ENCODE measurements around the gene SBF1. TPM values are rescaled to one million over a fixed set of nuclear protein-coding genes. Genes with fewer than 3 reads are reported as not detected.

Gene SBF1
- total RNA-seq, 1 donor from 2014 or later = 35.3 TPM

DNA sequence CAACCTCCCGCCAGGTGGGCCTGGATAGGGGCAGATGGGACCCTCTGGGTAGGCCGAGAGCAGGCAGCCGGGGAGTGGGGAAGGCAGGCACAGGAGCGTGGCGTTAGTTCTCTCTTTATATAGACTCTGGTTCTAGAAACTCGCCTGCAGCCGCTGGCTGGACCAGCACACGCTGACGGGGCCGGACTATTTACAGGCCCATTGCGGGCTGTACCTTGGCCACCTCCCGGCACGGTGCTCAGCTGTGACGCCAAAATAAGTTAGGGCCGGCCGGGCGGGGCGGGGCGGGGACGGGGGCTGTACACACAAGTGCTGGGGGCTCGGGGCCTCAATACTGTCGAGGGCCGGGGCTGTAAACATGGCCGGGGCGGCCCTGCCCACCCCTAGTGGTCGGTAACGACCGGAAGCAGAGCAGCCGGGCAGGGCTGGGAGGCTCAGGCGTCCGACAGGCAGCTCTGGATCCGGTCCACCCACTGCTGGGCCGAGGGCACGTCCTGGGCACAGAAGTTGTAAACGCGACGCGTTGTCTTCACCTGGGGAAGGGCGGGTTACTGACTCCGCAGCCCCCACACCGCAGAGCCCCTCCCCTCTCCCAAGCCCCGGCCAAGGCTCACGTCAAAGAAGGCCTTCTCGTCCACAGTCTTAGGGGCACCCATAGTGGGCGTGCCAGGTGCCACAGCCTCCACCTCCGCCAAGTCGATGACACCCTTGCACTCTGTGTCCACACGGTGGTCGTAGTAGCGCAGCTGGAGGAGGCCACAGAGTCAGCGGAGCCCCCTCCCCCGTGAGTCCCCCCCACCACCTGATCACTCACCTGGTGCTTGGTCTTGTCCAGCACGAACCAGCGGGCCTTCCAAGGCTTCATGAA, 27.9 kb downstream of the SBF1 start:
- DNase-seq (ENCODE audit: low read depth in 2 of 2) = no peak

- DNase-seq (ENCODE audit: low read depth in 2 of 2) = no peak
Measured at GRCh38 chr22:50445880-50446707, 28.7 kb downstream of the SBF1 start.

- DNase-seq (ENCODE audit: low read depth in 2 of 2) = no peak
Measured at GRCh38 chr22:50445071-50445879, 29.6 kb downstream of the SBF1 start.

DNA sequence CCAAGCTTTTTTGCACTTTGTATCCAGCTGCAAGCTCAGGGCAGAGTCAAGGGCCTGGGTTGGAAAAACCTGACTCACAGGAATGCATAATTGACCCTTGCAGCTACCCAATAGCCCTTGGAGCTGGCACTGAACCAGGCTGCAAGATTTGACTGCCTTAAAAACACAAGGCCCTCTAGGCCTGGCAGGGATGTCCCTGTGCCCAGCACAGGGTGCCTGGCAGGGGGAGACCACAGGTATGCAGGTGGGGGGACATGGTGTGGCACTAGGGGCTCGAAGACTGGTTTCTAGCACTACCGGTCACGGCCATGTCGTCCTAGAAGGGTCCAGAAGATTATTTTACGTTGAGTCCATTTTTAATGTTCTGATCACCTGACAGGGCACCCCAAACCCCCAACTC, 30.2 kb downstream of the SBF1 start:
- peak; percentile 47 to 65 for DNase-seq (ENCODE audit: low read depth in 2 of 2)

GRCh38 chr22:50443801-50444625, 30.8 kb downstream of the SBF1 start:
- DNase-seq (ENCODE audit: low read depth in 2 of 2) = no peak

DNA sequence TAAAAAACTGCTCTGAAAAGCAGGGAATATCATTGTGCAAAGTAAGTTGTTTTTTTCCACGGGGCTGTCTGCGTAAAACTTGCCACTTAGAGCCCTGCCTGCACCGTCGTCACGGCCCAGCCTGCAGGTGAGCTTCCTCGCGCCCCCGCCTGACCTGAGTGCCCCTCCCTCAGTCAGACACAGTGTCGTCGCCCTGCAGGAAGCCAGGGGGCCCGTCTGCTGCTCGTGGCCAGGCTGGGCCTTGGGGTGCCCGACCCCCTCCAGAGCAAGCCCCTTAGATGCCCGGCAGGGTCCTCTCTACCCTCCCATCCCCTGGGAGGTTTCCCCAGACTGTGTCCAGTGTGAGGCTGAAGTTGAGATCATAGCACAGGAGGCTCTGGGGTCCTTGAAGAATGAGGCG, 31.6 kb downstream of the SBF1 start:
- no peak for DNase-seq (ENCODE audit: low read depth in 2 of 2)

GRCh38 chr22:50441428-50441993, 33.3 kb downstream of the SBF1 start:
- DNase-seq (ENCODE audit: low read depth in 2 of 2) = no peak

- DNase-seq (ENCODE audit: low read depth in 2 of 2) = no peak
Measured at GRCh38 chr22:50440544-50441249, 34.1 kb downstream of the SBF1 start.

DNA sequence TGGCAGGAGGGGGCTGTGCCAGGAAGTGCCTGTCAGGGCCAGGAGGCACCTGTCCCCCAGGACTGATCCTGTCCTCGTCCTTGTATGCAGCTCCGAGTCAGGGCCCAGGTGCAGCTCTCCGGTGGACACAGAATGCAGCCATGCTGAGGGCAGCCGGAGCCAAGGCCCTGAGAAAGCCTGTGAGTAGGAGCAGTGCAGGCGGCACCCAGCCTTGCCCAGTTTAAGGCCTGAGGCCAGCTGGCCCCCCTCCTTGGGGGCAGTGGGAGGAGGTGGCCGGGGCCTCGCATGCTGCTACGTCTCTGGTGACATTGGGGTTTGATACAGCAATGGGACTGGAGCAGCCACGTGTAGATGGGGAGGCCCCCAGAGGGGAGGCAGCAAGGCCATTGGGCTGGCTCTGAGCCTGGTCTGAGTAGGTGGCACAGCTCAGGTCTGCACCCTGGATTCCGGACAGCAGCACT, 34.9 kb downstream of the SBF1 start:
- no peak for DNase-seq (ENCODE audit: low read depth in 2 of 2)

DNA sequence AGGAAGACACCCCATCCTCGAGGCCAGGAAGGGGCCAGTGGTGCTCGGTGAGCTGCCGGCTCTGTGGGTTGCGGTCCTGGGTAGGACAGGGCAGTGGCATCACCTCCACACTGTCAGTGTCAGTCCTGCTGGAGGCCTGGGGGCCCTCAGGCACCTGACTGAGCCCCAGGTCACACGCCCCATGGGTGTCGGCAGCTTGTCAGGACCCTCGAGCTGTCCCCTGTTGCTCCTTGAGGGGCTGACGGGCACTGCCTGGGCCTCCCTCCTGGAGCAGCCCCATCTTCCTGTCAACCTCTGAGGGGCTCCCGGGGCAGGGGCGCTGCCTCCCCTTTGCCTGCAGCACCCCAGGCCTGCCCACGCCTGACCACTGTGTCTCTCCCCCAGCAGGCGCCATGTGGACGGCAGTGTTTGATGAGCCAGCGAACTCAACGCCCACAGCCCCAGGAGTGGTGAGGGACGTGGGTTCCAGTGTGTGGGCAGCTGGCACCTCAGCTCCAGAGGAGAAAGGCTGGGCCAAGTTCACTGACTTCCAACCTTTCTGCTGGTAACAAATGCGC, 35.4 kb downstream of the SBF1 start:
- DNase-seq (ENCODE audit: low read depth in 2 of 2) = no peak

- no peak for DNase-seq (ENCODE audit: low read depth in 2 of 2)
Measured at GRCh38 chr22:50438305-50439275, 36.2 kb downstream of the SBF1 start.

GRCh38 chr22:50437511-50438304, 37.1 kb downstream of the SBF1 start:
- DNase-seq (ENCODE audit: low read depth in 2 of 2) = no peak

GRCh38 chr22:50436841-50437341, 37.9 kb downstream of the SBF1 start:
- DNase-seq (ENCODE audit: low read depth in 2 of 2) = no peak

DNA sequence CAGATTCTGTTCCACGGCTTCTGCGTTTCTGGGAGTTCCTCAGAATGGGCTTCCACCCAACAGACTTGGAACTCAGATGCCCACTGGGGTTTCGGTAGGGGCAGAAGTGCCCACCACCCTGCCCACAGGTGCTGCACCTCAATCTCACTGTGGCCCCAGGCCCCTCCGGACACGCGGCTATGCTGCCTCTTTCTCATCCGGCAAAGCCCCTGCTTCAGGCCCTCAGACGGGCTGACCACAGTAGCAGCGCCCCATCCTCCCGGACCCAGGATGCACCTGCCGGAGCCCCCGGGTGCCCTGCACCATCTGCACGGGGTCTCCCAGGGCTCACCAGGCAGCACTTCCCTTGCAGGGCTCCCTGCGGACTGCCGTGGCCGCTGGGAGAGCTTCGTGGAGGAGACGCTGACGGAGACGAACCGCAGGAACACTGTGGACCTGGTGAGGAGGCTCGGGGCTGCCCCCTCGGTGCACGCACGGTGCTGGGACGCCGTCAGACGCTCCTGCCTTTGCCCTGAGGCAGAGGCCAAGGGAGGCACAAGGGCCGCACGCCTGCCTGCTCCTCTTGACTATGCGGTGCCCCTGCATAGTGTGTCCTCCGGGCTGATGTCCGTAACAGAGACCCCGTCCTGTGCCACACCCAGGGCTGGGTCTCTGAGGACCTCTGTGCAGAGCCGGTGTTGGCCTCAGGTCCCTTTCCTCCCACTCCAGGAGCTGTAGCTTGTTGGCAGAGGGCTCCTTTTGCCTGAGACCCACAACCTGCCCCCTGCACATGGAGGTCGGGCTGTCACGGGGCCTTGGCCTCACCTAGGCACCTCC, 38.6 kb downstream of the SBF1 start:
- no peak for DNase-seq (ENCODE audit: low read depth in 2 of 2)

- no peak for DNase-seq (ENCODE audit: low read depth in 2 of 2)
Measured at GRCh38 chr22:50435291-50436014, 39.4 kb downstream of the SBF1 start.

GRCh38 chr22:50434849-50435248, 40.0 kb downstream of the SBF1 start:
- DNase-seq (ENCODE audit: low read depth in 2 of 2) = no peak
